ENCODE measurements around the gene OBSL1. TPM values are rescaled to one million over a fixed set of nuclear protein-coding genes. Genes with fewer than 3 reads are reported as not detected.

OBSL1 gene
- total and polyA plus RNA-seq, 3 donors from 2014 or later, result 312 to 507 (median 462) TPM

- 26 to 35% methylated on average over 13 to 14 of the region's 14 CpGs for WGBS, 2 donors
- Histone ChIP-seq H3K27me3 (no peaks in the 10 kb centered on the region), H3K36me3 (ENCODE audit: low read depth, missing control alignments) (no peaks in the 10 kb centered on the region), H3K9me3 (no peaks in the 10 kb centered on the region), H3K27ac (no peak overlapping the region), H3K4me1 (peaks cover 11% of the 10 kb centered on the region), H3K4me3 (no peak overlapping the region)
- DNase-seq, result peak; percentile 71
- TF ChIP-seq CTCF (IDR thresholded peaks at IDR 0.05) (peak; percentile 49 to 61 (median 57)), POLR2A (IDR thresholded peaks at IDR 0.05) (no peak)
- intact Hi-C loops (cut with DNase I; ENCODE audit: low total_unique reads), result loop anchor here (10.0 kb wide), 1 partner anchor 46 kb away; no protein-coding TSS in a partner anchor
Measured at GRCh38 chr2:219521066-219521880, 50.1 kb downstream of the OBSL1 start.

GRCh38 chr2:219520079-219520478, 51.3 kb downstream of the OBSL1 start:
- no peak for DNase-seq
- H3K27me3 ChIP-seq, result no peaks in the 10 kb centered on the region
- intact Hi-C loops (cut with DNase I; ENCODE audit: low total_unique reads), result loop anchor here (10.0 kb wide), 1 partner anchor 45 kb away; no protein-coding TSS in a partner anchor
- no peak overlapping the region for H3K27ac ChIP-seq
- H3K36me3 ChIP-seq (ENCODE audit: low read depth, missing control alignments), result no peaks in the 10 kb centered on the region
- WGBS, 2 donors, result 78 to 79% methylated on average over 8 of the region's 8 CpGs
- TF ChIP-seq CTCF (IDR thresholded peaks at IDR 0.05) (no peak), POLR2A (IDR thresholded peaks at IDR 0.05) (no peak)
- H3K4me3 ChIP-seq, result no peak overlapping the region
- peaks cover 11% of the 10 kb centered on the region for H3K4me1 ChIP-seq
- no peaks in the 10 kb centered on the region for H3K9me3 ChIP-seq

GRCh38 chr2:219519526-219519916, 51.8 kb downstream of the OBSL1 start:
- no peak for DNase-seq
- H3K36me3 ChIP-seq (ENCODE audit: low read depth, missing control alignments), result no peaks in the 10 kb centered on the region
- H3K27me3 ChIP-seq, result no peaks in the 10 kb centered on the region
- no peak overlapping the region for H3K4me3 ChIP-seq
- H3K4me1 ChIP-seq, result peaks cover 11% of the 10 kb centered on the region
- intact Hi-C loops (cut with DNase I; ENCODE audit: low total_unique reads), result no loop called here
- TF ChIP-seq CTCF (IDR thresholded peaks at IDR 0.05) (no peak), POLR2A (IDR thresholded peaks at IDR 0.05) (no peak)
- H3K9me3 ChIP-seq, result no peaks in the 10 kb centered on the region
- H3K27ac ChIP-seq, result no peak overlapping the region
- WGBS, 2 donors, result 86 to 90% methylated on average over 9 of the region's 9 CpGs

- 68 to 70% methylated on average over 10 of the region's 10 CpGs for WGBS, 2 donors
- no peak for DNase-seq
- Histone ChIP-seq H3K9me3 (no peaks in the 10 kb centered on the region), H3K36me3 (ENCODE audit: low read depth, missing control alignments) (no peaks in the 10 kb centered on the region), H3K4me1 (peaks cover 6% of the 10 kb centered on the region), H3K27ac (no peak overlapping the region), H3K4me3 (no peak overlapping the region), H3K27me3 (no peaks in the 10 kb centered on the region)
- TF ChIP-seq POLR2A (IDR thresholded peaks at IDR 0.05) (no peak), CTCF (IDR thresholded peaks at IDR 0.05) (no peak)
- intact Hi-C loops (cut with DNase I; ENCODE audit: low total_unique reads), result no loop called here
Measured at GRCh38 chr2:219517954-219518778, 53.2 kb downstream of the OBSL1 start.

Measured in testis (tissue), 3 donors.